ENCODE measurements around the gene MAPK8. TPM values are rescaled to one million over a fixed set of nuclear protein-coding genes. Genes with fewer than 3 reads are reported as not detected.

MAPK8 gene
- total RNA-seq, 4 donors from 2014 or later = 36.1 to 51.5 (median 46.9) TPM

GRCh38 chr10:48361176-48361575, 54.7 kb downstream of the MAPK8 start:
- ATAC-seq (ENCODE audit: low FRiP score) (no peak), DNase-seq (ENCODE audit: low spot score) (no peak)
- no peak for TF ChIP-seq CTCF (IDR thresholded peaks at IDR 0.05)

- DNase-seq (ENCODE audit: low spot score) (no peak), ATAC-seq (ENCODE audit: low FRiP score) (no peak)
- no peak for TF ChIP-seq CTCF (IDR thresholded peaks at IDR 0.05)
These were observed 57.3 kb downstream of the MAPK8 start for GRCh38 chr10:48363617-48364355.

GRCh38 chr10:48364659-48365405, 58.4 kb downstream of the MAPK8 start:
- DNase-seq (ENCODE audit: low spot score) (no peak), ATAC-seq (ENCODE audit: low FRiP score) (no peak)
- TF ChIP-seq CTCF (IDR thresholded peaks at IDR 0.05) = no peak

GRCh38 chr10:48365668-48366067, 59.2 kb downstream of the MAPK8 start:
- ATAC-seq (ENCODE audit: low FRiP score) (no peak), DNase-seq (ENCODE audit: low spot score) (no peak)
- no peak for TF ChIP-seq CTCF (IDR thresholded peaks at IDR 0.05)

- no peak for TF ChIP-seq CTCF (IDR thresholded peaks at IDR 0.05)
- ATAC-seq (ENCODE audit: low FRiP score) (no peak), DNase-seq (ENCODE audit: low spot score) (no peak)
These were observed 59.8 kb downstream of the MAPK8 start for GRCh38 chr10:48366261-48366660.

- no peak for TF ChIP-seq CTCF (IDR thresholded peaks at IDR 0.05)
- ATAC-seq (ENCODE audit: low FRiP score) = no peak
- DNase-seq (ENCODE audit: low spot score) = no peak
These were observed 63.0 kb downstream of the MAPK8 start for GRCh38 chr10:48369501-48369900.
